HCT116 (cell line): ENCODE measurements around the gene ARHGAP42. TPM values are rescaled to one million over a fixed set of nuclear protein-coding genes. Genes with fewer than 3 reads are reported as not detected.

Experiments used
- ATAC-seq: fragments of 200-7000 bp; cut with Tn5 transposase; 2 replicates; pipeline ENCODE4 v1.9.1; 2020; ENCODE audit warnings: mild to moderate bottlenecking, moderate library complexity
- BruUV-seq: library from RNA; stranded (reverse); fragments of 400-500 nt; replicated peaks from 2 replicates; lab custom pipeline; 2021; lab: Mats Ljungman, UMichigan
- CTCF ChIA-PET: fragments of 300-600 bp; sonication (Branson Sonifier 250); formaldehyde crosslinking; loops from one replicate; lab custom pipeline; 2021; ENCODE audit warnings: antibody characterized with exemption; lab: Charles Lee
- POLR2A ChIA-PET: fragments of 300-600, 350-600 bp; sonication (Branson Sonifier 250); formaldehyde crosslinking; loops from one replicate; lab custom pipeline; 2021; ENCODE audit warnings: antibody characterized with exemption; lab: Charles Lee
- RAD21 ChIA-PET, 2 experiments: fragments of 300-600 bp; sonication (Branson Sonifier 250); formaldehyde crosslinking; loops; one replicate each; lab custom pipeline; 2023; ENCODE audit warnings: low total read pairs in 2 of 2; ENCODE audit not compliant: uncharacterized antibody in 2 of 2, unreplicated experiment in 2 of 2, low non-redundant PET in 1 of 2; lab: Charles Lee
- DNase-seq: peaks from one replicate; pipeline ENCODE4 v3.0.0-alpha.2; 2010; ENCODE audit warnings: low read depth, low spot score
- H2AFZ ChIP-seq: fragments of 200-600 bp; shearing (Covaris generic), sonication (generic); 2 replicates; pipeline ENCODE4 v1.6.1; 2017; ENCODE audit warnings: low read depth, mixed run types, mixed read lengths, antibody characterized with exemption, low read length; ENCODE audit not compliant: poor library complexity, severe bottlenecking
- H3K27ac ChIP-seq: 2 replicates; pipeline ENCODE4 v1.5.1; 2012; ENCODE audit warnings: low read depth, low read length
- H3K27me3 ChIP-seq: fragments of 200-600 bp; sonication (generic); 2 replicates; pipeline ENCODE4 v1.6.1; 2016; ENCODE audit warnings: mixed run types, low read length, mixed read lengths; ENCODE audit not compliant: insufficient read depth
- H3K36me3 ChIP-seq, 2 experiments: fragments of 200-500 bp in 1 of 2; fragments of 200-600 bp in 1 of 2; sonication (Bioruptor generic) in 1 of 2; sonication (generic) in 1 of 2; 2 replicates each; pipeline versions ENCODE4 v1.5.1 to v1.6.1; 2014 to 2016; ENCODE audit warnings: low read length in 2 of 2, inconsistent platforms in 1 of 2, mixed read lengths in 1 of 2, mixed run types in 1 of 2; ENCODE audit not compliant: insufficient read depth in 2 of 2, control insufficient read depth in 1 of 2
- H3K4me1 ChIP-seq, 2 experiments: fragments of 200-600 bp in 1 of 2; sonication (generic) in 1 of 2; 2 replicates each; pipeline versions ENCODE4 v1.5.1 to v1.6.1; 2012 to 2017; ENCODE audit warnings: low read length in 2 of 2, inconsistent platforms in 1 of 2, mild to moderate bottlenecking in 1 of 2, mixed read lengths in 1 of 2, mixed run types in 1 of 2, moderate library complexity in 1 of 2; ENCODE audit not compliant: insufficient read depth in 2 of 2, control insufficient read depth in 1 of 2
- H3K4me2 ChIP-seq: fragments of 200-600 bp; sonication (generic); 2 replicates; pipeline ENCODE4 v1.6.1; 2017; ENCODE audit warnings: mixed run types, low read length, mixed read lengths
- H3K4me3 ChIP-seq, 2 experiments: fragments of 200-600 bp in 1 of 2; sonication (generic) in 1 of 2; replicated peaks in 1 of 2; 2 replicates each; pipeline ENCODE4 v1.5.1; 2011 to 2016; ENCODE audit warnings: low read length in 2 of 2, control low read depth in 1 of 2, low read depth in 1 of 2, mild to moderate bottlenecking in 1 of 2, mixed read lengths in 1 of 2, mixed run types in 1 of 2
- H3K79me2 ChIP-seq: fragments of 200-600 bp; sonication (generic); 2 replicates; pipeline ENCODE4 v1.6.1; 2017; ENCODE audit warnings: mild to moderate bottlenecking, mixed run types, low read length, moderate library complexity, mixed read lengths; ENCODE audit not compliant: insufficient read depth
- H3K9ac ChIP-seq: fragments of 200-600 bp; sonication (generic); 2 replicates; pipeline ENCODE4 v1.6.1; 2016; ENCODE audit warnings: low read length, mixed read lengths
- H3K9me2 ChIP-seq: fragments of 200-600 bp; sonication (generic), shearing (Covaris generic); 2 replicates; pipeline ENCODE4 v1.6.1; 2017; ENCODE audit warnings: mixed run types, mild to moderate bottlenecking, moderate library complexity; ENCODE audit not compliant: insufficient read depth
- H3K9me3 ChIP-seq, 2 experiments: fragments of 200-500 bp in 1 of 2; fragments of 200-600 bp in 1 of 2; sonication (Bioruptor generic) in 1 of 2; sonication (generic) in 1 of 2; 2 replicates each; pipeline ENCODE4 v1.6.1; 2014 to 2017; ENCODE audit warnings: low read length in 2 of 2, mixed read lengths in 2 of 2, inconsistent platforms in 1 of 2, low read depth in 1 of 2, mild to moderate bottlenecking in 1 of 2, mixed run types in 1 of 2, moderate library complexity in 1 of 2; ENCODE audit not compliant: control insufficient read depth in 1 of 2, insufficient read depth in 1 of 2
- H4K20me1 ChIP-seq: fragments of 200-600 bp; sonication (generic), shearing (Covaris generic); 2 replicates; pipeline ENCODE4 v1.6.1; 2017; ENCODE audit warnings: mixed run types, mild to moderate bottlenecking, moderate library complexity; ENCODE audit not compliant: insufficient read depth
- ATF3 ChIP-seq: IDR thresholded peaks from 2 replicates; pipeline ENCODE4 v1.6.1; 2012
- CBX3 ChIP-seq: IDR thresholded peaks from 2 replicates; pipeline ENCODE4 v1.6.1; 2012; ENCODE audit warnings: low read depth
- CEBPB ChIP-seq: IDR thresholded peaks from 2 replicates; pipeline ENCODE4 v1.6.1; 2012; ENCODE audit warnings: low read depth
- EGR1 ChIP-seq: IDR thresholded peaks from 2 replicates; pipeline ENCODE4 v1.6.1; 2012; ENCODE audit warnings: low read depth
- ELF1 ChIP-seq: IDR thresholded peaks from 2 replicates; pipeline ENCODE4 v1.6.1; 2012; ENCODE audit warnings: low read depth, borderline replicate concordance
- EZH2phosphoT487 ChIP-seq: fragments of 200-600 bp; IDR thresholded peaks from 2 replicates; pipeline ENCODE4 v1.6.1; 2018; ENCODE audit warnings: antibody characterized with exemption, borderline replicate concordance
- JUND ChIP-seq: IDR thresholded peaks from 2 replicates; pipeline ENCODE4 v1.6.1; 2012
- POLR2A ChIP-seq: IDR thresholded peaks from 2 replicates; pipeline ENCODE4 v1.7.0; 2011; ENCODE audit warnings: borderline replicate concordance; ENCODE audit not compliant: insufficient read depth, insufficient read length; ENCODE audit errors: extremely low read depth
- POLR2AphosphoS5 ChIP-seq: IDR thresholded peaks from 2 replicates; pipeline ENCODE4 v1.6.1; 2011; ENCODE audit warnings: mild to moderate bottlenecking, low read depth, low read length, moderate library complexity
- RAD21 ChIP-seq: IDR thresholded peaks from 2 replicates; pipeline ENCODE4 v1.6.1; 2012; ENCODE audit warnings: low read depth, mild to moderate bottlenecking
- TCF7L2 ChIP-seq: IDR thresholded peaks from 2 replicates; pipeline ENCODE4 v1.7.0; 2011; ENCODE audit warnings: borderline replicate concordance, inconsistent platforms; ENCODE audit not compliant: insufficient read depth, insufficient read length; ENCODE audit errors: extremely low read depth
- YY1 ChIP-seq: IDR thresholded peaks from 2 replicates; pipeline ENCODE4 v1.6.1; 2011; ENCODE audit warnings: low read length, low read depth, moderate library complexity, mild to moderate bottlenecking; ENCODE audit not compliant: insufficient replicate concordance; ENCODE audit errors: extremely low read depth
- ZBTB33 ChIP-seq: IDR thresholded peaks from 2 replicates; pipeline ENCODE4 v1.6.1; 2011; ENCODE audit warnings: mild to moderate bottlenecking, low read length, moderate library complexity; ENCODE audit not compliant: insufficient replicate concordance; ENCODE audit errors: extremely low read depth
- intact Hi-C: fragments of 100-400 bp; cut with micrococcal nuclease; formaldehyde crosslinking; loops from 2 replicates; pipeline ENCODE4 v1.10.0; 2022
- total RNA-seq: library from RNA; stranded (reverse); gene quantifications from one replicate; pipeline ENCODE4 v1.2.1, GENCODE V29; 2021; ENCODE audit not compliant: unreplicated experiment
- TF ChIP-seq, protein P1 (sequence below), 3 experiments: fragments of 200-600 bp in 1 of 3; sonication (generic) in 1 of 3; IDR thresholded peaks in 2 of 3; conservative IDR thresholded peaks in 1 of 3; 2 replicates each; pipeline ENCODE4 v1.5.1; 2012 to 2017; ENCODE audit warnings: low read depth in 2 of 3, low read length in 2 of 3, antibody characterized with exemption in 1 of 3, borderline replicate concordance in 1 of 3, control low read depth in 1 of 3, mild to moderate bottlenecking in 1 of 3, mixed read lengths in 1 of 3, mixed run types in 1 of 3, moderate library complexity in 1 of 3; ENCODE audit not compliant: insufficient read depth in 1 of 3

ARHGAP42 gene
- total RNA-seq, 1 experiment from 2014 or later, result 12.3 TPM

DNA sequence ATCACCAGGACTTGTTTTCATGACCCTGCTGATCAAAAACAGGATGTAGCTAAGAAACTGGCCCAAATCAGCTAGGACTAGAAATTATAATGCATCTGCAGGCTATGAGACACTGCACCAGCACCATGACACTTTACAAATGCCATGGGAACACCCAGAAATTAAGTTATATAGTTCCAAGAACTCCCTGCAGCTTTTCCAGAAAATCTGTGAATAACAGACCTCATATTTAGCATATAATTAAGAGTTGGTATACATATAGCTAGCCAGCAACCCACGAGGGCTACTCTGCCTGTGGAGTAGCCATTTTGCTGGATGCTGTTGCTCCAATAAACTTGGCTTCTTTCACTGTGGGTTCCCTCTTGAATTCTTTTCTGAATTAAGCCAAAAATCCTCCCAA is 341.6 kb downstream of the ARHGAP42 start:
- Histone ChIP-seq H3K79me2 (no peaks in the 10 kb centered on the region), H3K4me2 (no peak overlapping the region), H3K9me3 (no peaks in the 10 kb centered on the region), H3K9ac (no peak overlapping the region), H3K4me1 (no peaks in the 10 kb centered on the region), H2AFZ (no peak overlapping the region), H3K36me3 (no peaks in the 10 kb centered on the region), H3K9me2 (no peaks in the 10 kb centered on the region), H4K20me1 (no peaks in the 10 kb centered on the region), H3K27ac (no peak overlapping the region), H3K4me3 (no peak overlapping the region), H3K27me3 (no peaks in the 10 kb centered on the region)
- RAD21 ChIA-PET, result no interaction called here
- CTCF ChIA-PET, result no interaction called here
- POLR2A ChIA-PET, result no interaction called here
- intact Hi-C loops, result no loop called here
- DNase-seq (no peak), ATAC-seq (no peak)
- BruUV-seq, result no TSS peak
- TF ChIP-seq EGR1 (no peak), RAD21 (no peak), JUND (no peak), CEBPB (no peak)
- TF ChIP-seq, protein P1, sequence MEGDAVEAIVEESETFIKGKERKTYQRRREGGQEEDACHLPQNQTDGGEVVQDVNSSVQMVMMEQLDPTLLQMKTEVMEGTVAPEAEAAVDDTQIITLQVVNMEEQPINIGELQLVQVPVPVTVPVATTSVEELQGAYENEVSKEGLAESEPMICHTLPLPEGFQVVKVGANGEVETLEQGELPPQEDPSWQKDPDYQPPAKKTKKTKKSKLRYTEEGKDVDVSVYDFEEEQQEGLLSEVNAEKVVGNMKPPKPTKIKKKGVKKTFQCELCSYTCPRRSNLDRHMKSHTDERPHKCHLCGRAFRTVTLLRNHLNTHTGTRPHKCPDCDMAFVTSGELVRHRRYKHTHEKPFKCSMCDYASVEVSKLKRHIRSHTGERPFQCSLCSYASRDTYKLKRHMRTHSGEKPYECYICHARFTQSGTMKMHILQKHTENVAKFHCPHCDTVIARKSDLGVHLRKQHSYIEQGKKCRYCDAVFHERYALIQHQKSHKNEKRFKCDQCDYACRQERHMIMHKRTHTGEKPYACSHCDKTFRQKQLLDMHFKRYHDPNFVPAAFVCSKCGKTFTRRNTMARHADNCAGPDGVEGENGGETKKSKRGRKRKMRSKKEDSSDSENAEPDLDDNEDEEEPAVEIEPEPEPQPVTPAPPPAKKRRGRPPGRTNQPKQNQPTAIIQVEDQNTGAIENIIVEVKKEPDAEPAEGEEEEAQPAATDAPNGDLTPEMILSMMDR (IDR thresholded peaks at IDR 0.05 in 2 of 3, conservative IDR thresholded peaks at IDR 0.05 in 1 of 3; ENCODE audit: borderline replicate concordance in 1 of 3, insufficient read depth in 1 of 3, low read depth in 2 of 3, low read length in 2 of 3), result no peak

GRCh38 chr11:101030015-101030414 is 342.9 kb downstream of the ARHGAP42 start:
- H3K27ac ChIP-seq, result no peak overlapping the region
- POLR2A ChIA-PET, result no interaction called here
- H3K4me2 ChIP-seq, result no peak overlapping the region
- H3K9me2 ChIP-seq, result no peaks in the 10 kb centered on the region
- CTCF ChIA-PET, result no interaction called here
- DNase-seq (no peak), ATAC-seq (no peak)
- H3K27me3 ChIP-seq, result no peaks in the 10 kb centered on the region
- no peaks in the 10 kb centered on the region for H3K79me2 ChIP-seq
- RAD21 ChIA-PET, result no interaction called here
- H4K20me1 ChIP-seq, result no peaks in the 10 kb centered on the region
- H2AFZ ChIP-seq, result no peak overlapping the region
- no peaks in the 10 kb centered on the region for H3K9me3 ChIP-seq
- H3K4me1 ChIP-seq, result no peaks in the 10 kb centered on the region
- H3K4me3 ChIP-seq, result no peak overlapping the region
- no peak overlapping the region for H3K9ac ChIP-seq
- H3K36me3 ChIP-seq, result no peaks in the 10 kb centered on the region
- intact Hi-C loops, result no loop called here
- BruUV-seq, result no TSS peak
- TF ChIP-seq JUND (no peak), TCF7L2 (no peak), ELF1 (no peak), POLR2AphosphoS5 (no peak), YY1 (no peak), CBX3 (no peak), POLR2A (no peak), EZH2phosphoT487 (no peak), CEBPB (no peak), ATF3 (no peak), ZBTB33 (no peak)
- TF ChIP-seq, protein P1 (IDR thresholded peaks at IDR 0.05 in 2 of 3, conservative IDR thresholded peaks at IDR 0.05 in 1 of 3; ENCODE audit: borderline replicate concordance in 1 of 3, insufficient read depth in 1 of 3, low read depth in 2 of 3, low read length in 2 of 3), result no peak
